Vagina (tissue), 2 donors: ENCODE measurements around the gene CCR5. TPM values are rescaled to one million over a fixed set of nuclear protein-coding genes. Genes with fewer than 3 reads are reported as not detected.

ENCODE experiments used
- DNase-seq, 2 donors: peaks; one replicate each; pipeline ENCODE4 v3.0.0-alpha.2; 2017; ENCODE audit errors: extremely low spot score in 2 of 2
- H3K27ac ChIP-seq: fragments of 200-600 bp; sonication (generic); one replicate; pipeline ENCODE4 v1.5.1; 2019
- H3K27me3 ChIP-seq: fragments of 200-600 bp; sonication (generic); one replicate; pipeline ENCODE4 v1.5.1; 2019
- H3K36me3 ChIP-seq, 2 donors: fragments of 200-600 bp; sonication (generic); one replicate each; pipeline ENCODE4 v1.5.1; 2017 to 2019
- H3K4me1 ChIP-seq: fragments of 200-600 bp; sonication (generic); one replicate; pipeline ENCODE4 v1.5.1; 2019
- H3K4me3 ChIP-seq, 2 donors: fragments of 200-600 bp; sonication (generic); 1 replicate in 1 of 2; 2 replicates in 1 of 2; pipeline ENCODE4 v1.5.1; 2016 to 2019
- H3K9me3 ChIP-seq: fragments of 200-600 bp; sonication (generic); one replicate; pipeline ENCODE4 v1.5.1; 2019
- CTCF ChIP-seq, 3 experiments: fragments of 450-650 bp in 2 of 3; fragments of 200-600 bp in 1 of 3; sonication (generic) in 1 of 3; IDR thresholded peaks; one replicate each; pipeline ENCODE4 v1.5.1; 2017 to 2019; ENCODE audit warnings: antibody characterized with exemption in 3 of 3, mild to moderate bottlenecking in 2 of 3, moderate library complexity in 2 of 3
- POLR2A ChIP-seq, 2 donors: fragments of 450-650 bp; IDR thresholded peaks; one replicate each; pipeline ENCODE4 v1.6.1; 2017; ENCODE audit warnings: antibody characterized with exemption in 2 of 2, mild to moderate bottlenecking in 2 of 2, moderate library complexity in 2 of 2
- POLR2AphosphoS5 ChIP-seq, 2 donors: sonication (generic); formaldehyde crosslinking; IDR thresholded peaks; one replicate each; pipeline ENCODE4 v1.9.0; 2017; ENCODE audit warnings: antibody characterized with exemption in 2 of 2, mild to moderate bottlenecking in 2 of 2, low read depth in 1 of 2; ENCODE audit not compliant: insufficient read depth in 1 of 2
- intact Hi-C: fragments of 100-400 bp; cut with DNase I; formaldehyde crosslinking; loops from one replicate; pipeline ENCODE4 v1.15.1; 2023
- total RNA-seq: library from RNA; depleted of rRNA; stranded (reverse); fragments of >200 nt; gene quantifications from one replicate; pipeline ENCODE4 v1.2.3, GENCODE V29; 2016

Gene CCR5
- total RNA-seq, 1 donor from 2014 or later: 3.9 TPM

GRCh38 chr3:46417841-46418611, 47.3 kb downstream of the CCR5 start:
- Histone ChIP-seq H3K36me3 (no peaks in the 10 kb centered on the region), H3K4me3 (no peak overlapping the region), H3K9me3 (no peaks in the 10 kb centered on the region), H3K27ac (no peak overlapping the region), H3K4me1 (no peaks in the 10 kb centered on the region), H3K27me3 (no peaks in the 10 kb centered on the region)
- no peak for DNase-seq
- TF ChIP-seq POLR2AphosphoS5 (IDR thresholded peaks at IDR 0.05; ENCODE audit: insufficient read depth in 1 of 2, low read depth in 1 of 2): no peak
- TF ChIP-seq POLR2A (IDR thresholded peaks at IDR 0.05): no peak
- TF ChIP-seq CTCF (IDR thresholded peaks at IDR 0.05): no peak
- intact Hi-C loops: no loop called here

- intact Hi-C loops: no loop called here
- Histone ChIP-seq H3K27me3 (no peaks in the 10 kb centered on the region), H3K4me1 (no peaks in the 10 kb centered on the region), H3K36me3 (no peaks in the 10 kb centered on the region), H3K9me3 (no peaks in the 10 kb centered on the region), H3K4me3 (no peak overlapping the region), H3K27ac (no peak overlapping the region)
- TF ChIP-seq CTCF (IDR thresholded peaks at IDR 0.05) (no peak), POLR2AphosphoS5 (IDR thresholded peaks at IDR 0.05; ENCODE audit: insufficient read depth in 1 of 2, low read depth in 1 of 2) (no peak), POLR2A (IDR thresholded peaks at IDR 0.05) (no peak)
- DNase-seq: no peak
Observed at GRCh38 chr3:46419816-46420215, 49.1 kb downstream of the CCR5 start.

- Histone ChIP-seq H3K4me3 (no peak overlapping the region), H3K4me1 (no peaks in the 10 kb centered on the region), H3K9me3 (no peaks in the 10 kb centered on the region), H3K27me3 (no peaks in the 10 kb centered on the region), H3K36me3 (no peaks in the 10 kb centered on the region), H3K27ac (no peak overlapping the region)
- intact Hi-C loops: no loop called here
- no peak for DNase-seq
- TF ChIP-seq CTCF (IDR thresholded peaks at IDR 0.05) (no peak), POLR2A (IDR thresholded peaks at IDR 0.05) (no peak)
Observed at GRCh38 chr3:46420931-46421330, 50.2 kb downstream of the CCR5 start.

- no peaks in the 10 kb centered on the region for H3K27me3 ChIP-seq
- intact Hi-C loops: no loop called here
- H3K4me1 ChIP-seq: no peaks in the 10 kb centered on the region
- DNase-seq: no peak
- H3K4me3 ChIP-seq: no peak overlapping the region
- TF ChIP-seq CTCF (IDR thresholded peaks at IDR 0.05) (no peak), POLR2A (IDR thresholded peaks at IDR 0.05) (no peak), POLR2AphosphoS5 (IDR thresholded peaks at IDR 0.05; ENCODE audit: insufficient read depth in 1 of 2, low read depth in 1 of 2) (no peak)
- H3K9me3 ChIP-seq: no peaks in the 10 kb centered on the region
- H3K36me3 ChIP-seq: no peaks in the 10 kb centered on the region
- no peak overlapping the region for H3K27ac ChIP-seq
Observed at GRCh38 chr3:46422617-46423016, 51.9 kb downstream of the CCR5 start.

- intact Hi-C loops: no loop called here
- Histone ChIP-seq H3K9me3 (no peaks in the 10 kb centered on the region), H3K36me3 (no peaks in the 10 kb centered on the region), H3K4me3 (no peak overlapping the region), H3K27ac (no peak overlapping the region), H3K4me1 (no peaks in the 10 kb centered on the region), H3K27me3 (no peaks in the 10 kb centered on the region)
- DNase-seq: no peak
- no peak for TF ChIP-seq CTCF (IDR thresholded peaks at IDR 0.05)
- no peak for TF ChIP-seq POLR2AphosphoS5 (IDR thresholded peaks at IDR 0.05; ENCODE audit: insufficient read depth in 1 of 2, low read depth in 1 of 2)
- no peak for TF ChIP-seq POLR2A (IDR thresholded peaks at IDR 0.05)
Observed at GRCh38 chr3:46423588-46423987, 52.8 kb downstream of the CCR5 start.
